Measurements from ENCODE around the gene EMSY. TPM values are rescaled to one million over a fixed set of nuclear protein-coding genes. Genes with fewer than 3 reads are reported as not detected.
A peak's percentile ranks its signal among the peaks of the same experiment; 100 is the strongest.

Gene EMSY
- total RNA-seq, 1 donor from 2014 or later: 35.2 TPM

- peak; percentile 85 for DNase-seq (ENCODE audit: low spot score)
- intact Hi-C loops (cut with DNase I): no loop called here
- ATAC-seq: peak; percentile 73
Observed at GRCh38 chr11:76445121-76446084, 585 bp downstream of the EMSY start.

- intact Hi-C loops (cut with DNase I): no loop called here
- no peak for ATAC-seq
Observed at GRCh38 chr11:76448506-76448905, 3.7 kb downstream of the EMSY start.

GRCh38 chr11:76453248-76453647, 8.4 kb downstream of the EMSY start:
- no peak for DNase-seq (ENCODE audit: low spot score)
- ATAC-seq: no peak
- intact Hi-C loops (cut with DNase I): no loop called here

More at GRCh38 chr11:76448506-76448905, 3.7 kb downstream of the EMSY start:
- no peak for DNase-seq (ENCODE audit: low spot score)

GRCh38 chr11:76455331-76455730, 10.5 kb downstream of the EMSY start:
- ATAC-seq: no peak
- intact Hi-C loops (cut with DNase I): no loop called here

GRCh38 chr11:76455931-76456330, 11.1 kb downstream of the EMSY start:
- DNase-seq (ENCODE audit: low spot score) (no peak), ATAC-seq (no peak)
- intact Hi-C loops (cut with DNase I): no loop called here

More at GRCh38 chr11:76455331-76455730, 10.5 kb downstream of the EMSY start:
- DNase-seq (ENCODE audit: low spot score): no peak

- intact Hi-C loops (cut with DNase I): no loop called here
- no peak for DNase-seq (ENCODE audit: low spot score)
- no peak for ATAC-seq
Observed at GRCh38 chr11:76456571-76456970, 11.8 kb downstream of the EMSY start.

- DNase-seq (ENCODE audit: low spot score) (no peak), ATAC-seq (no peak)
- intact Hi-C loops (cut with DNase I): no loop called here
Observed at GRCh38 chr11:76459299-76459698, 14.5 kb downstream of the EMSY start.

GRCh38 chr11:76459846-76460245, 15.0 kb downstream of the EMSY start:
- no peak for ATAC-seq
- intact Hi-C loops (cut with DNase I): no loop called here
- DNase-seq (ENCODE audit: low spot score): no peak

GRCh38 chr11:76462317-76462716, 17.5 kb downstream of the EMSY start:
- ATAC-seq (no peak), DNase-seq (ENCODE audit: low spot score) (no peak)
- intact Hi-C loops (cut with DNase I): no loop called here

GRCh38 chr11:76465701-76466100, 20.9 kb downstream of the EMSY start:
- ATAC-seq (no peak), DNase-seq (ENCODE audit: low spot score) (no peak)
- intact Hi-C loops (cut with DNase I): no loop called here

- intact Hi-C loops (cut with DNase I): no loop called here
- no peak for DNase-seq (ENCODE audit: low spot score)
Observed at GRCh38 chr11:76466666-76467065, 21.8 kb downstream of the EMSY start.

GRCh38 chr11:76469141-76469540, 24.3 kb downstream of the EMSY start:
- ATAC-seq: no peak

More at GRCh38 chr11:76466666-76467065, 21.8 kb downstream of the EMSY start:
- no peak for ATAC-seq

GRCh38 chr11:76471382-76471781, 26.6 kb downstream of the EMSY start:
- DNase-seq (ENCODE audit: low spot score): no peak
- intact Hi-C loops (cut with DNase I): no loop called here
- ATAC-seq: no peak

More at GRCh38 chr11:76469141-76469540, 24.3 kb downstream of the EMSY start:
- DNase-seq (ENCODE audit: low spot score): no peak
- intact Hi-C loops (cut with DNase I): no loop called here

- ATAC-seq (no peak), DNase-seq (ENCODE audit: low spot score) (no peak)
- intact Hi-C loops (cut with DNase I): no loop called here
Observed at GRCh38 chr11:76480241-76480640, 35.4 kb downstream of the EMSY start.

GRCh38 chr11:76491644-76492043, 46.8 kb downstream of the EMSY start:
- intact Hi-C loops (cut with DNase I): no loop called here
- DNase-seq (ENCODE audit: low spot score) (no peak), ATAC-seq (no peak)

- ATAC-seq (no peak), DNase-seq (ENCODE audit: low spot score) (no peak)
- intact Hi-C loops (cut with DNase I): no loop called here
Observed at GRCh38 chr11:76493040-76493439, 48.2 kb downstream of the EMSY start.

GRCh38 chr11:76493626-76494539, 49.1 kb downstream of the EMSY start:
- ATAC-seq (no peak), DNase-seq (ENCODE audit: low spot score) (no peak)
- intact Hi-C loops (cut with DNase I): no loop called here

- intact Hi-C loops (cut with DNase I): no loop called here
- DNase-seq (ENCODE audit: low spot score) (no peak), ATAC-seq (no peak)
Observed at GRCh38 chr11:76495019-76495418, 50.2 kb downstream of the EMSY start.

GRCh38 chr11:76496174-76496573, 51.4 kb downstream of the EMSY start:
- intact Hi-C loops (cut with DNase I): no loop called here
- no peak for DNase-seq (ENCODE audit: low spot score)
- ATAC-seq: no peak

All from sciatic nerve (tissue), 2 donors.